Fibroblast of skin of abdomen (primary cell): ENCODE data around the gene SIPA1.

Source experiments
- DNase-seq: peaks from one replicate; pipeline ENCODE4 v3.0.0-alpha.2; 2013

SIPA1 gene

GRCh38 chr11:65644837-65645236 is 6.9 kb downstream of the SIPA1 start:
- no peak for DNase-seq

- peak; percentile 53 for DNase-seq
These were observed 7.8 kb downstream of the SIPA1 start for GRCh38 chr11:65645710-65646109.

- no peak for DNase-seq
These were observed 8.5 kb downstream of the SIPA1 start for GRCh38 chr11:65646288-65646957.

- DNase-seq = no peak
These were observed 9.2 kb downstream of the SIPA1 start for GRCh38 chr11:65646958-65647701.

- no peak for DNase-seq
These were observed 11.1 kb downstream of the SIPA1 start for GRCh38 chr11:65648997-65649493.

GRCh38 chr11:65649656-65650546 is 12.0 kb downstream of the SIPA1 start:
- no peak for DNase-seq

- DNase-seq = no peak
These were observed 12.8 kb downstream of the SIPA1 start for GRCh38 chr11:65650547-65651338.

GRCh38 chr11:65651339-65651588 is 13.4 kb downstream of the SIPA1 start:
- no peak for DNase-seq

GRCh38 chr11:65651589-65652510 is 13.9 kb downstream of the SIPA1 start:
- no peak for DNase-seq

GRCh38 chr11:65652511-65653228 is 14.8 kb downstream of the SIPA1 start:
- peak; percentile 93 for DNase-seq

- DNase-seq = no peak
These were observed 15.6 kb downstream of the SIPA1 start for GRCh38 chr11:65653229-65654225.

GRCh38 chr11:65654375-65655349 is 16.8 kb downstream of the SIPA1 start:
- no peak for DNase-seq

GRCh38 chr11:65655570-65656332 is 17.9 kb downstream of the SIPA1 start:
- DNase-seq = no peak

- no peak for DNase-seq
These were observed 19.5 kb downstream of the SIPA1 start for GRCh38 chr11:65657426-65657825.

- DNase-seq = no peak
These were observed 20.5 kb downstream of the SIPA1 start for GRCh38 chr11:65658174-65659021.

GRCh38 chr11:65660038-65660437 is 22.1 kb downstream of the SIPA1 start:
- DNase-seq = no peak
